ENCODE results near the gene KBTBD6. TPM values are rescaled to one million over a fixed set of nuclear protein-coding genes. Genes with fewer than 3 reads are reported as not detected.
"Not testable (repeated sequence)": the region's sequence is repeated elsewhere in the genome, so short reads cannot be mapped to it uniquely, and the experiment has no call there.

Gene KBTBD6
- total RNA-seq, 1 experiment from 2014 or later, result 5.1 TPM

DNA sequence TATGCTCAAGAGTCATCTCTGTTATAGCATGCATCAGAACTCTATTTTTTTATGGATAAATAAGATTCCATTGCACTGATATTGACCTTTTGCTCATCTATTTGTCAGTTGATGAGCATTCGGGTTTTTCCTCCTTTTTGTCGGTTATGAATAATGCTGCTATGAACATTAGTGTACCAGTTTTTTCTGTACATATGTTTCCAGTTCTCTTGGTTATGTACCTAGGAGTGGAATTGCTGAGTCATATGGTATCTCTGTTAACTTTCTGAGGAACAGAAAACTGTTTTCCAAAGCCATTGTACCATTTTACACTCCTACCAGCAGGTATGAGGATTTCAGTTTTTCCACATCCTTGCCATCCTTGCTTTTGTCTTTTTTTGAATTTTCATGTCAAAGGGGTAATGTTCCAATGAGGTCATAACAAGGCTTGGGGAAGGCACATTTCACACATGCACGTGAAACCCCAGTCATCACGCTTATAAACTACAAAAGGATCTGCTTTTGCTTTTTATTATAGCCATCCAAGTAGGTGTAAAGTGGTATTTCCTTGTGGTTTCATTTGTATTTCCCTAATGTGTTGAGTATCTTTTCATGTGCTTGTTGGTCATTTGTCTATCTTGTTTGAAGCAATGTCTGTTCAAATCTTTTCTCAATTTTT lies 47.1 kb upstream of the KBTBD6 start:
- TF ChIP-seq, protein P1, sequence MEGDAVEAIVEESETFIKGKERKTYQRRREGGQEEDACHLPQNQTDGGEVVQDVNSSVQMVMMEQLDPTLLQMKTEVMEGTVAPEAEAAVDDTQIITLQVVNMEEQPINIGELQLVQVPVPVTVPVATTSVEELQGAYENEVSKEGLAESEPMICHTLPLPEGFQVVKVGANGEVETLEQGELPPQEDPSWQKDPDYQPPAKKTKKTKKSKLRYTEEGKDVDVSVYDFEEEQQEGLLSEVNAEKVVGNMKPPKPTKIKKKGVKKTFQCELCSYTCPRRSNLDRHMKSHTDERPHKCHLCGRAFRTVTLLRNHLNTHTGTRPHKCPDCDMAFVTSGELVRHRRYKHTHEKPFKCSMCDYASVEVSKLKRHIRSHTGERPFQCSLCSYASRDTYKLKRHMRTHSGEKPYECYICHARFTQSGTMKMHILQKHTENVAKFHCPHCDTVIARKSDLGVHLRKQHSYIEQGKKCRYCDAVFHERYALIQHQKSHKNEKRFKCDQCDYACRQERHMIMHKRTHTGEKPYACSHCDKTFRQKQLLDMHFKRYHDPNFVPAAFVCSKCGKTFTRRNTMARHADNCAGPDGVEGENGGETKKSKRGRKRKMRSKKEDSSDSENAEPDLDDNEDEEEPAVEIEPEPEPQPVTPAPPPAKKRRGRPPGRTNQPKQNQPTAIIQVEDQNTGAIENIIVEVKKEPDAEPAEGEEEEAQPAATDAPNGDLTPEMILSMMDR (conservative IDR thresholded peaks at IDR 0.05; ENCODE audit: low read depth, low read length), result no peak
- TF ChIP-seq EZH2phosphoT487 (IDR thresholded peaks at IDR 0.05; ENCODE audit: borderline replicate concordance, low read length), result no peak
- no peak for TF ChIP-seq EZH2 (IDR thresholded peaks at IDR 0.05; ENCODE audit: low read length, unreplicated experiment)
- Histone ChIP-seq H3K27me3 (ENCODE audit: low read length) (no peaks in the 10 kb centered on the region), H3K9ac (ENCODE audit: low read length) (no peak overlapping the region), H3K9me3 (ENCODE audit: low read length) (0 out of 2 replicates have a peak, but pooled peaks cover 3% of the 10 kb centered on the region), H2AFZ (ENCODE audit: low read length) (no peak overlapping the region), H3K79me2 (ENCODE audit: low read length) (no peaks in the 10 kb centered on the region), H3F3A (ENCODE audit: low read length, unreplicated experiment) (no peaks in the 10 kb centered on the region), H3K4me2 (ENCODE audit: low read length) (no peak overlapping the region), H4K20me1 (ENCODE audit: low read length) (no peaks in the 10 kb centered on the region), H3K4me1 (ENCODE audit: insufficient read depth, low read length) (0 out of 2 replicates have a peak, but pooled peaks cover 9% of the 10 kb centered on the region), H3K27ac (ENCODE audit: low read length) (0 out of 2 replicates have a peak overlapping the region, but pooled peaks have one; percentile 17), H3K4me3 (ENCODE audit: low read length) (no peak overlapping the region), H3K36me3 (ENCODE audit: low read depth, low read length) (peaks cover 5% of the 10 kb centered on the region; the same call in 1 of the 2 replicates), H3K9me2 (replicated peaks; ENCODE audit: low read length) (no peaks in the 10 kb centered on the region)
- no TSS peak for BruUV-seq (replicated peaks)
- ATAC-seq (0 out of 2 replicates have a peak, but pooled peaks have one; percentile 33), DNase-seq (peak; percentile 37)
- ChIA-PET POLR2A (ENCODE audit: unreplicated experiment) (no interaction called here), CTCF (no interaction called here)
- intact Hi-C loops (cut with micrococcal nuclease), result no loop called here

DNA sequence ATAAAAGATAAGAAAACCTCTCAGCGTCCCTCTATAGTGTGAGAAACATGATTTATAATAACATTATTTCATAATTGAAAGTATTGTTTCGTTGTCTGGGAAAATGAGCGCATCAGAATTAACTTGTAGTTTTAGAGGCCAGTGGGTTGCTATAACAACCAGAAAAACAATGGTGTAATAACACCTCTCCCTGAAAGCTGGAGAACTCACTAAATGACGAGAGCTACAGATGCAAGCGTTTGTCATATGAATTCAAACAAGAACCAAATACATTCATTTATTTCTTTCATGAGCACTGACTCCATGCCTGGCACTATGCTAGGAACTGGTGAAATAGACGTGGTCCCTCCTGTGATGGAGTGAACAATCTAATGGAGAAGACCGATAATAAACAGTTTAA lies 45.4 kb upstream of the KBTBD6 start:
- H3F3A ChIP-seq (ENCODE audit: low read length, unreplicated experiment), result no peaks in the 10 kb centered on the region
- H3K79me2 ChIP-seq (ENCODE audit: low read length), result no peaks in the 10 kb centered on the region
- no TSS peak for BruUV-seq (replicated peaks)
- ChIA-PET CTCF (no interaction called here), POLR2A (ENCODE audit: unreplicated experiment) (no interaction called here)
- H3K9ac ChIP-seq (ENCODE audit: low read length), result no peak overlapping the region
- ATAC-seq (no peak), DNase-seq (no peak)
- H3K9me3 ChIP-seq (ENCODE audit: low read length), result 0 out of 2 replicates have a peak, but pooled peaks cover 5% of the 10 kb centered on the region
- 0 out of 2 replicates have a peak, but pooled peaks cover 9% of the 10 kb centered on the region for H3K4me1 ChIP-seq (ENCODE audit: insufficient read depth, low read length)
- intact Hi-C loops (cut with micrococcal nuclease), result no loop called here
- no peaks in the 10 kb centered on the region for H3K9me2 ChIP-seq (replicated peaks; ENCODE audit: low read length)
- H3K27ac ChIP-seq (ENCODE audit: low read length), result no peak overlapping the region
- peaks cover 5% of the 10 kb centered on the region; the same call in 1 of the 2 replicates for H3K36me3 ChIP-seq (ENCODE audit: low read depth, low read length)
- H2AFZ ChIP-seq (ENCODE audit: low read length), result no peak overlapping the region
- H4K20me1 ChIP-seq (ENCODE audit: low read length), result no peaks in the 10 kb centered on the region
- H3K4me2 ChIP-seq (ENCODE audit: low read length), result no peak overlapping the region
- H3K27me3 ChIP-seq (ENCODE audit: low read length), result no peaks in the 10 kb centered on the region
- H3K4me3 ChIP-seq (ENCODE audit: low read length), result no peak overlapping the region
- TF ChIP-seq EZH2phosphoT487 (IDR thresholded peaks at IDR 0.05; ENCODE audit: borderline replicate concordance, low read length), result no peak

DNA sequence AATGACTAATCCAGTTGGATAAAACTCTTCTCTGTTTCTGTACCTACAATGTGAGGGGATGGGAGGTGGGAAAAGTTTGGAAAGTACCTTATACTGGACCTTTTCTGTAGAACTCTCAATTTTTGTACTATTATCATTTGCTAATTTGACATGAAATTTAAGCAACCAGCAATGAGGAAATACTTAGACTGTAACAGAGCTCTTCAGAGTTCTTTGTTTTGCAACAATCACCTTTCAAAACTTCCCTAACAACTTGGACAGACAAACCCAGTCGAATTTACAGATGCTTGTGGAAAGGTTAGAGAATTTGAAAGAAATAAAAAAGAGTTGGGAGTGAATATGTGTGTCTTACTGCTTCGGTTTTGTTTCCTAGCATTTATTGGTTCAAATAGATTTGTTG lies 45.0 kb upstream of the KBTBD6 start:
- no peak for DNase-seq
- TF ChIP-seq, protein P1 (conservative IDR thresholded peaks at IDR 0.05; ENCODE audit: low read depth, low read length), result no peak
- TF ChIP-seq EZH2phosphoT487 (IDR thresholded peaks at IDR 0.05; ENCODE audit: borderline replicate concordance, low read length) (no peak), EZH2 (IDR thresholded peaks at IDR 0.05; ENCODE audit: low read length, unreplicated experiment) (no peak)
- Histone ChIP-seq H3K27ac (ENCODE audit: low read length) (no peak overlapping the region), H3K4me3 (ENCODE audit: low read length) (no peak overlapping the region), H3K36me3 (ENCODE audit: low read depth, low read length) (peaks cover 5% of the 10 kb centered on the region; the same call in 1 of the 2 replicates), H3K9ac (ENCODE audit: low read length) (no peak overlapping the region), H3K27me3 (ENCODE audit: low read length) (no peaks in the 10 kb centered on the region), H3K4me1 (ENCODE audit: insufficient read depth, low read length) (0 out of 2 replicates have a peak, but pooled peaks cover 9% of the 10 kb centered on the region), H3K9me3 (ENCODE audit: low read length) (0 out of 2 replicates have a peak, but pooled peaks cover 5% of the 10 kb centered on the region), H3K79me2 (ENCODE audit: low read length) (no peaks in the 10 kb centered on the region), H3F3A (ENCODE audit: low read length, unreplicated experiment) (no peaks in the 10 kb centered on the region), H3K4me2 (ENCODE audit: low read length) (no peak overlapping the region), H4K20me1 (ENCODE audit: low read length) (no peaks in the 10 kb centered on the region), H3K9me2 (replicated peaks; ENCODE audit: low read length) (no peaks in the 10 kb centered on the region), H2AFZ (ENCODE audit: low read length) (no peak overlapping the region)
- ChIA-PET POLR2A (ENCODE audit: unreplicated experiment) (no interaction called here), CTCF (no interaction called here)
- no peak for ATAC-seq
- intact Hi-C loops (cut with micrococcal nuclease), result no loop called here
- no TSS peak for BruUV-seq (replicated peaks)

DNA sequence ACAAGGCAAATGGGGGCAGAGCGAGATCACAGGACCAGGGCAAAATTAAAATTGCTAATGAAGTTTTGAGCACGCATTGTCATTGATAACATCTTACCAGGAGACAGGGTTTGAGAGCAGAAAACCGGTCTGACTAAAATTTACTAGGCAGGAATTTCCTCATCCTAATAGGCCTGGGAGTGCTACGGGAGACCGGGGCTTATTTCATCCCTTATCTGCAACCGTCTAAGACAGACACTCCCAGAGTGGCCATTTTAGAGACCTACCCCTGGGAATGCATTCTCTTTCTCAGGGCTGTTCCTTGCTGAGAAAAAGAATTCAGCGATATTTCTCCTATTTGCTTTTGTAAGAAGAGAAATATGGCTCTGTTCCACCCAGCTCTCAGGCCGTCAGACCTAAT lies 43.0 kb upstream of the KBTBD6 start:
- BruUV-seq (replicated peaks); H3K36me3 ChIP-seq (ENCODE audit: low read depth, low read length): not testable (repeated sequence)

More for the DNA sequence above, 43.0 kb upstream of the KBTBD6 start:
- H3K4me1 ChIP-seq (ENCODE audit: insufficient read depth, low read length); H3K4me2 ChIP-seq (ENCODE audit: low read length); intact Hi-C loops (cut with micrococcal nuclease); H3K79me2 ChIP-seq (ENCODE audit: low read length); H3K9me2 ChIP-seq (replicated peaks; ENCODE audit: low read length); H3K27me3 ChIP-seq (ENCODE audit: low read length); H2AFZ ChIP-seq (ENCODE audit: low read length); H4K20me1 ChIP-seq (ENCODE audit: low read length); H3K9ac ChIP-seq (ENCODE audit: low read length); H3K9me3 ChIP-seq (ENCODE audit: low read length); CTCF ChIA-PET; POLR2A ChIA-PET (ENCODE audit: unreplicated experiment); ATAC-seq; H3K27ac ChIP-seq (ENCODE audit: low read length); H3K4me3 ChIP-seq (ENCODE audit: low read length); H3F3A ChIP-seq (ENCODE audit: low read length, unreplicated experiment); DNase-seq: not testable (repeated sequence)

Measured in PC-3 (cell line).